Endodermal cell (in vitro differentiated cells): ENCODE results near the gene ZFYVE9. TPM values are rescaled to one million over a fixed set of nuclear protein-coding genes. Genes with fewer than 3 reads are reported as not detected.
"Not testable (repeated sequence)": the region's sequence is repeated elsewhere in the genome, so short reads cannot be mapped to it uniquely, and the experiment has no call there.

ENCODE experiments used
- DNase-seq: peaks from one replicate; pipeline ENCODE4 v3.0.0-alpha.2; 2017
- H3K27ac ChIP-seq: 2 replicates; pipeline ENCODE4 v1.5.1; 2013; ENCODE audit warnings: mild to moderate bottlenecking, low read depth, low read length, moderate library complexity
- H3K27me3 ChIP-seq: 2 replicates; pipeline ENCODE4 v1.6.1; 2013; ENCODE audit warnings: mild to moderate bottlenecking, low read length, moderate library complexity; ENCODE audit not compliant: insufficient read depth, control insufficient read depth, poor library complexity, severe bottlenecking
- H3K36me3 ChIP-seq: 2 replicates; pipeline ENCODE4 v1.7.0; 2013; ENCODE audit warnings: mild to moderate bottlenecking, low read length, moderate library complexity; ENCODE audit not compliant: control insufficient read depth, insufficient read depth
- H3K4me1 ChIP-seq: one replicate; pipeline ENCODE4 v1.7.0; 2013; ENCODE audit warnings: low read length; ENCODE audit not compliant: control insufficient read depth, insufficient read depth
- H3K4me3 ChIP-seq: 2 replicates; pipeline ENCODE4 v1.5.1; 2013; ENCODE audit warnings: mild to moderate bottlenecking, low read length, moderate library complexity
- H3K9ac ChIP-seq: 2 replicates; pipeline ENCODE4 v1.6.1; 2013; ENCODE audit warnings: mild to moderate bottlenecking, low read length, moderate library complexity; ENCODE audit not compliant: poor library complexity, severe bottlenecking; ENCODE audit errors: extremely low read depth
- H3K9me3 ChIP-seq: 2 replicates; pipeline ENCODE4 v1.6.1; 2013; ENCODE audit warnings: mild to moderate bottlenecking, low read length, moderate library complexity; ENCODE audit not compliant: control insufficient read depth
- H3K27ac Mint-ChIP-seq: 2 replicates; pipeline ENCODE4 v1.8.0; 2020; ENCODE audit warnings: mixed read lengths
- H3K27me3 Mint-ChIP-seq: 2 replicates; pipeline ENCODE4 v1.8.0; 2021; ENCODE audit warnings: mild to moderate bottlenecking, mixed read lengths; ENCODE audit not compliant: insufficient read depth
- H3K36me3 Mint-ChIP-seq: 2 replicates; pipeline ENCODE4 v1.8.0; 2020; ENCODE audit warnings: low read depth, mixed read lengths
- H3K4me1 Mint-ChIP-seq: 2 replicates; pipeline ENCODE4 v1.8.0; 2020; ENCODE audit warnings: mixed read lengths
- H3K4me3 Mint-ChIP-seq: 2 replicates; pipeline ENCODE4 v1.8.0; 2020; ENCODE audit warnings: mild to moderate bottlenecking, moderate library complexity, mixed read lengths
- H3K9me3 Mint-ChIP-seq: 2 replicates; pipeline ENCODE4 v1.8.0; 2020; ENCODE audit warnings: mild to moderate bottlenecking, mixed read lengths
- WGBS, 2 experiments: methylation state at CpG; one replicate each; pipeline versions ENCODE4 v1.1.5 to v1.1.7; 2013; ENCODE audit warnings: missing lambda C conversion rate in 2 of 2, mixed read lengths in 1 of 2; ENCODE audit not compliant: insufficient coverage in 1 of 2, insufficient read length in 1 of 2; 5-methylcytosine and 5-hydroxymethylcytosine counted together
- total RNA-seq, 2 donors: library from RNA; stranded (reverse); fragmentation: NEBNext Ultra II Directional in 1 of 2; extraction: Animal tissue kit (Norgen Biotek cat#: 25700) in 1 of 2; gene quantifications; 2 replicates in 1 of 2; 3 replicates in 1 of 2; pipeline ENCODE4 v1.2.1, GENCODE V29; 2021
- TF ChIP-seq, protein P1 (sequence below): fragments of 200-600 bp; sonication (generic); conservative IDR thresholded peaks from 2 replicates; pipeline ENCODE4 v1.5.0; 2021; ENCODE audit warnings: antibody characterized with exemption, mild to moderate bottlenecking

ZFYVE9 gene
- total RNA-seq, 2 donors from 2014 or later = 34.3 to 40.5 TPM

DNA sequence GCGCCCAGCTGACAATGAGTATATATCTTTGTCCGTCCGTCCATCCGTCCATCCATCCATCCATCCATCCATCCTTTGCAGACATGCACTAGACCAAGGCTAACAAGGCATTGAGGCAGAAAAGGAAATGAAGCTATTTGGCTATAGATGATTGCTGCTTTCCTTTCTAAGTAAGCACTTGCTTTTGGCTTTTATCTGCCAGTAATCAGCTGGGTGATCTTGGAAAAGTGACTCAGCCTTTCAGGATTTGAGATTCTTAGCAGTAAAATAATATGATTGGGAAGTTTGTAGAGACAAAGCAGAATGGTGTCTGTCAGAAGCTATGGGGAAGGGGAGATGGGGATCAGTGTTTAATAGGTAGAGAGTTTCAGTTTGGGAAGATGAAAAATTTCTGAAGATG, 22.7 kb downstream of the ZFYVE9 start:
- H3K27me3 ChIP-seq = no peaks in the 10 kb centered on the region
- peaks cover 6% of the 10 kb centered on the region for H3K36me3 Mint-ChIP-seq
- H3K4me3 ChIP-seq = no peak overlapping the region
- no peak overlapping the region for H3K4me3 Mint-ChIP-seq
- WGBS, 2 experiments = 91 to 100% methylated on average over 1 to 4 of the region's 4 CpGs
- DNase-seq = no peak
- no peaks in the 10 kb centered on the region for H3K36me3 ChIP-seq
- no peaks in the 10 kb centered on the region for H3K27me3 Mint-ChIP-seq
- TF ChIP-seq, protein P1, sequence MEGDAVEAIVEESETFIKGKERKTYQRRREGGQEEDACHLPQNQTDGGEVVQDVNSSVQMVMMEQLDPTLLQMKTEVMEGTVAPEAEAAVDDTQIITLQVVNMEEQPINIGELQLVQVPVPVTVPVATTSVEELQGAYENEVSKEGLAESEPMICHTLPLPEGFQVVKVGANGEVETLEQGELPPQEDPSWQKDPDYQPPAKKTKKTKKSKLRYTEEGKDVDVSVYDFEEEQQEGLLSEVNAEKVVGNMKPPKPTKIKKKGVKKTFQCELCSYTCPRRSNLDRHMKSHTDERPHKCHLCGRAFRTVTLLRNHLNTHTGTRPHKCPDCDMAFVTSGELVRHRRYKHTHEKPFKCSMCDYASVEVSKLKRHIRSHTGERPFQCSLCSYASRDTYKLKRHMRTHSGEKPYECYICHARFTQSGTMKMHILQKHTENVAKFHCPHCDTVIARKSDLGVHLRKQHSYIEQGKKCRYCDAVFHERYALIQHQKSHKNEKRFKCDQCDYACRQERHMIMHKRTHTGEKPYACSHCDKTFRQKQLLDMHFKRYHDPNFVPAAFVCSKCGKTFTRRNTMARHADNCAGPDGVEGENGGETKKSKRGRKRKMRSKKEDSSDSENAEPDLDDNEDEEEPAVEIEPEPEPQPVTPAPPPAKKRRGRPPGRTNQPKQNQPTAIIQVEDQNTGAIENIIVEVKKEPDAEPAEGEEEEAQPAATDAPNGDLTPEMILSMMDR = no peak
- H3K9ac ChIP-seq = peak overlapping the region; percentile 11
- H3K4me1 Mint-ChIP-seq = no peaks in the 10 kb centered on the region
- no peak overlapping the region for H3K27ac ChIP-seq
- no peaks in the 10 kb centered on the region for H3K4me1 ChIP-seq
- no peaks in the 10 kb centered on the region for H3K9me3 ChIP-seq
- H3K9me3 Mint-ChIP-seq = peaks cover 5% of the 10 kb centered on the region
- no peak overlapping the region for H3K27ac Mint-ChIP-seq

DNA sequence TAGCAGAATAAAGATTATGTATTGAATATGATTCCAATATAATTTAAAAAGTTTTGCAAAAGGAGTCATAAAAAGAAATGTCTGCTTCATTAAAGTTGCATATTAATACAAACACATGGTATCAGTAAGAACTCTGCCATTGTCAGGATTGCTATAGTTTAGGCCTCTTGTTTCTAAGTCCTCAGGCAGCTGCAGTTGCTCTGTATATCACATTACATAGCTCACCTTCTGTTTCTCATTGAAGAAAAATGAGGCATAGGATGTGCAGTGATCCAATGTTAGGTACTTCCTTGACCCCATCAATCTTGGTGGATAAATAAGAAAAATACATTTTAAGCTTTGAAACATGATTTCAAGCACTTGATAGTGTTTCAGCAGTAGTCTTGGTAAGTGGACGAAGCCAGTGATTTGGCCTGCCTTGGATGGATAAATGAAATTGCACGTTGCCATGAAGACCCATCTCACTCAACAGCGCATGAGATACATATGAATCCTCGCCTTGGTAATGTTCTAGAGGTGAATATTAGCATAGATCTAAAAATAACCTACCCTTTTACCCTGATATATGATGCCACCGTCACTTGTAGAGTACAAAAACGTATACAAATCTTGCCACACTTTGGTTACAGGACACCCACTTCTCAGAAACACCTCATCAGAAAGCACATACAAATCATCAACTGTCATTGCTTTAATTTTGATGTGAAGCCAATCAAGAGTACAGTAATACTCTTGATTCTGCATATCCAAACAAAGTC, 25.3 kb downstream of the ZFYVE9 start:
- no peak overlapping the region for H3K27ac ChIP-seq
- H3K4me1 ChIP-seq = no peaks in the 10 kb centered on the region
- TF ChIP-seq, protein P1 = no peak
- H3K4me3 ChIP-seq = no peak overlapping the region
- 91 to 98% methylated on average over 3 to 5 of the region's 6 CpGs for WGBS, 2 experiments
- DNase-seq = no peak
- Mint-ChIP-seq H3K36me3 (peaks cover 7% of the 10 kb centered on the region), H3K9me3 (peaks cover 22% of the 10 kb centered on the region), H3K4me1 (no peaks in the 10 kb centered on the region), H3K27ac (no peak overlapping the region), H3K4me3 (no peak overlapping the region), H3K27me3 (no peaks in the 10 kb centered on the region)
- no peak overlapping the region for H3K9ac ChIP-seq
- no peaks in the 10 kb centered on the region for H3K36me3 ChIP-seq
- H3K27me3 ChIP-seq = no peaks in the 10 kb centered on the region
- peaks cover 11% of the 10 kb centered on the region for H3K9me3 ChIP-seq

DNA sequence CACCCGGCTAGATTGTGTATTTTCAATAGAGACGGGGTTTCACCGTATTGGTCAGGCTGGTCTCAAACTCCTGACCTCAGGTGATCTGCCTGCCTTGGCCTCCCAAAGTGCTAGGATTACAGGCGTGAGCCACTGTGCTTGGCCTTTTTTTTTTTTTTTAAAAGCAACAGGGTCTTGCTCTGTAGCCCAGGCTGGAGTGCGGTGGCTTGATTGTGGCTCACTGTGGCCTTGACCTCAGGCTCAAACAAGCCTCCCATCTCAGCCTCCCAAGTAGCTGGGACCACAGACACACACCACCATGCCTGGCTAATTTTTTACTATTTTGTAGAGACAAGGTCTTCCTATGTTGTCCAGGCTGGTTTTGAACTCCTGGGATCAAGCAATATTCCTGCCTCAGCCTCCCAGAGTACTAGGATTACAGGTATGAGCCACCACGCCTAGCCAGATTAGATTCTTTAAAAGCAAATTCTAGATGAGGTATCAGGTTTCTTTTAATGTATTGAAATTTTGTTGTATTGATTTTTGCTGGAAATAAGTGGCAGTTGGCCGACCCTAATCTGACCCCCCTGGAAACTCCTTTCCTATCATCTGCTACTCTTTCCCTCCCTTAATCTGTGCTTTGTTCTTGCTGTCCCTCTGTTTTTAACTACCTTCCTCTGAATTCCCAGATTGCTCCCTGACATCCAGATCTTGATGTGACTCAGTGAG, 26.6 kb downstream of the ZFYVE9 start:
- no peak overlapping the region for H3K27ac Mint-ChIP-seq
- no peak for DNase-seq
- H3K4me1 Mint-ChIP-seq = no peaks in the 10 kb centered on the region
- TF ChIP-seq, protein P1 = no peak
- peaks cover 24% of the 10 kb centered on the region for H3K9me3 Mint-ChIP-seq
- H3K9me3 ChIP-seq = peaks cover 11% of the 10 kb centered on the region
- WGBS, 2 experiments = 94 to 98% methylated on average over 5 to 7 of the region's 7 CpGs
- H3K36me3 ChIP-seq = no peaks in the 10 kb centered on the region
- H3K27me3 ChIP-seq = no peaks in the 10 kb centered on the region
- no peaks in the 10 kb centered on the region for H3K4me1 ChIP-seq
- H3K4me3 ChIP-seq = no peak overlapping the region
- no peak overlapping the region for H3K4me3 Mint-ChIP-seq
- no peaks in the 10 kb centered on the region for H3K27me3 Mint-ChIP-seq
- H3K36me3 Mint-ChIP-seq = peaks cover 7% of the 10 kb centered on the region
- H3K9ac ChIP-seq = no peak overlapping the region
- no peak overlapping the region for H3K27ac ChIP-seq

DNA sequence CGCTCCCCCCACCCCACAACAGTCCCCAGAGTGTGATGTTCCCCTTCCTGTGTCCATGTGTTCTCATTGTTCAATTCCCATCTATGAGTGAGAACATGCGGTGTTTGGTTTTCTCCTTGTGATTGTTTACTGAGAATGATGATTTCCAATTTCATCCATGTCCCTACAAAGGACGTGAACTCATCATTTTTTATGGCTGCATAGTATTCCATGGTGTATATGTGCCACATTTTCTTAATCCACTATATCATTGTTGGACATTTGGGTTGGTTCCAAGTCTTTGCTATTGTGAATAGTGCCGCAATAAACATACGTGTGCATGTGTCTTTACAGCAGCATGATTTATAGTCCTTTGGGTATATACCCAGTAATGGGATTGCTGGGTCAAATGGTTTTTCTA, 29.3 kb downstream of the ZFYVE9 start:
- H3K27ac Mint-ChIP-seq, H3K4me1 ChIP-seq, H3K4me3 Mint-ChIP-seq, DNase-seq, H3K4me1 Mint-ChIP-seq, H3K36me3 ChIP-seq, H3K27me3 ChIP-seq, H3K4me3 ChIP-seq, H3K27me3 Mint-ChIP-seq, H3K27ac ChIP-seq, H3K9ac ChIP-seq: not testable (repeated sequence)
- peaks cover 36% of the 10 kb centered on the region for H3K9me3 Mint-ChIP-seq
- peaks cover 11% of the 10 kb centered on the region for H3K9me3 ChIP-seq
- H3K36me3 Mint-ChIP-seq = peaks cover 10% of the 10 kb centered on the region
- 100% methylated on average over 2 of the region's 5 CpGs; no CpG with 5 or more reads in 1 of the 2 experiments for WGBS, 2 experiments
